GM19328 (cell line): Measurements from ENCODE around the gene ACSM6.
"Not testable (repeated sequence)": the region's sequence is repeated elsewhere in the genome, so short reads cannot be mapped to it uniquely, and the experiment has no call there.

ENCODE experiments used
- ATAC-seq: cut with Tn5 transposase; IDR thresholded peaks from one replicate; pipeline ENCODE4 v1.9.1; 2021; ENCODE audit warnings: mild to moderate bottlenecking, moderate library complexity; ENCODE audit not compliant: unreplicated experiment

Gene ACSM6

GRCh38 chr10:95193944-95194343 is at the start of gene ACSM6:
TSS of gene ACSM6 (plus strand) at chr10:95194238. CDS start at chr10:95194486, 248 bp downstream.
- no peak for ATAC-seq

GRCh38 chr10:95168694-95169093 is 25.3 kb upstream of the ACSM6 start:
- ATAC-seq: no peak

GRCh38 chr10:95169522-95169921 is 24.5 kb upstream of the ACSM6 start:
- ATAC-seq: no peak

GRCh38 chr10:95170790-95171189 is 23.2 kb upstream of the ACSM6 start:
- ATAC-seq: no peak

- no peak for ATAC-seq
These were observed 22.7 kb upstream of the ACSM6 start for GRCh38 chr10:95171336-95171735.

GRCh38 chr10:95172851-95173250 is 21.2 kb upstream of the ACSM6 start:
- no peak for ATAC-seq

GRCh38 chr10:95176101-95176500 is 17.9 kb upstream of the ACSM6 start:
- ATAC-seq: no peak

GRCh38 chr10:95177429-95177828 is 16.6 kb upstream of the ACSM6 start:
- ATAC-seq: no peak

GRCh38 chr10:95178266-95178665 is 15.8 kb upstream of the ACSM6 start:
- ATAC-seq: no peak

GRCh38 chr10:95178797-95179196 is 15.2 kb upstream of the ACSM6 start:
- no peak for ATAC-seq

- ATAC-seq: no peak
These were observed 12.3 kb upstream of the ACSM6 start for GRCh38 chr10:95181726-95182125.

- ATAC-seq: peak; percentile 98
These were observed 10.5 kb upstream of the ACSM6 start for GRCh38 chr10:95183271-95184230.

- ATAC-seq: no peak
These were observed 6.4 kb upstream of the ACSM6 start for GRCh38 chr10:95187617-95188016.

GRCh38 chr10:95188593-95188992 is 5.4 kb upstream of the ACSM6 start:
- ATAC-seq: no peak

- no peak for ATAC-seq
These were observed 2.0 kb downstream of the ACSM6 start for GRCh38 chr10:95196046-95196445.

- ATAC-seq: no peak
These were observed 7.7 kb downstream of the ACSM6 start for GRCh38 chr10:95201736-95202135.

- ATAC-seq: not testable (repeated sequence)
These were observed 8.8 kb downstream of the ACSM6 start for GRCh38 chr10:95202865-95203264.

- ATAC-seq: no peak
These were observed 14.8 kb downstream of the ACSM6 start for GRCh38 chr10:95208702-95209391.

- ATAC-seq: no peak
These were observed 15.6 kb downstream of the ACSM6 start for GRCh38 chr10:95209509-95210127.

- no peak for ATAC-seq
These were observed 17.7 kb downstream of the ACSM6 start for GRCh38 chr10:95211606-95212279.

- ATAC-seq: no peak
These were observed 20.3 kb downstream of the ACSM6 start for GRCh38 chr10:95214369-95214768.
